Uterus (tissue), 2 donors: ENCODE measurements around the gene ANKRD11.

Experiments
- CTCF ChIP-seq, 4 experiments: fragments of 200-600 bp in 2 of 4; fragments of 450-650 bp in 2 of 4; sonication (generic) in 2 of 4; IDR thresholded peaks; one replicate each; pipeline ENCODE4 v1.5.1; 2016 to 2019; ENCODE audit warnings: antibody characterized with exemption in 4 of 4, mild to moderate bottlenecking in 2 of 4, moderate library complexity in 1 of 4
- POLR2A ChIP-seq, 2 donors: fragments of 450-650 bp; IDR thresholded peaks; one replicate each; pipeline ENCODE4 v1.6.1; 2016; ENCODE audit warnings: antibody characterized with exemption in 2 of 2, mild to moderate bottlenecking in 1 of 2, moderate library complexity in 1 of 2

- TF ChIP-seq POLR2A (IDR thresholded peaks at IDR 0.05): no peak
- no peak for TF ChIP-seq CTCF (IDR thresholded peaks at IDR 0.05)
These were observed 197.8 kb downstream of the ANKRD11 start for GRCh38 chr16:89292443-89293078.
